ENCODE results near the gene ASTN2. TPM values are rescaled to one million over a fixed set of nuclear protein-coding genes. Genes with fewer than 3 reads are reported as not detected.
A peak's percentile ranks its signal among the peaks of the same experiment; 100 is the strongest.

ASTN2 gene
- total RNA-seq, 1 experiment from 2014 or later: 4.8 TPM

- Histone ChIP-seq H3K79me2 (ENCODE audit: insufficient read depth, low read length) (no peaks in the 10 kb centered on the region), H3K9me3 (ENCODE audit: control insufficient read depth in 1 of 2, insufficient read depth in 1 of 2, low read depth in 1 of 2, low read length in 2 of 2) (no peaks in the 10 kb centered on the region), H3K27ac (ENCODE audit: low read depth, low read length) (no peak overlapping the region), H3K27me3 (ENCODE audit: insufficient read depth, low read length) (no peaks in the 10 kb centered on the region), H3K4me2 (ENCODE audit: low read length) (no peak overlapping the region), H3K9me2 (ENCODE audit: insufficient read depth) (no peaks in the 10 kb centered on the region), H3K36me3 (ENCODE audit: control insufficient read depth in 1 of 2, insufficient read depth in 2 of 2, low read length in 2 of 2) (no peaks in the 10 kb centered on the region), H2AFZ (ENCODE audit: low read depth, low read length, poor library complexity, severe bottlenecking) (no peak overlapping the region), H3K4me3 (replicated peaks in 1 of 2; ENCODE audit: low read depth in 1 of 2, low read length in 2 of 2) (no peak overlapping the region), H4K20me1 (ENCODE audit: insufficient read depth) (no peaks in the 10 kb centered on the region), H3K4me1 (ENCODE audit: control insufficient read depth in 1 of 2, insufficient read depth in 2 of 2, low read length in 2 of 2) (peaks cover 7 to 29% of the 10 kb centered on the region in 2 experiments; a peak in 3 of 4 replicates), H3K9ac (ENCODE audit: low read length) (no peak overlapping the region)
- POLR2A ChIA-PET: no interaction called here
- DNase-seq (ENCODE audit: low read depth, low spot score) (peak; percentile 35), ATAC-seq (peak; percentile 83)
- RAD21 ChIA-PET (ENCODE audit: low non-redundant PET in 1 of 2, low total read pairs in 2 of 2, uncharacterized antibody in 2 of 2, unreplicated experiment in 2 of 2): no interaction called here
- no TSS peak for BruUV-seq (replicated peaks)
- CTCF ChIA-PET: interaction anchor here (0.6 to 1.6 kb wide), 5 partner anchors 9 to 902 kb away, joined by 3 to 4 read pairs (median 3); no protein-coding TSS in a partner anchor
- TF ChIP-seq CTCF (IDR thresholded peaks at IDR 0.05 in 2 of 3, conservative IDR thresholded peaks at IDR 0.05 in 1 of 3; ENCODE audit: borderline replicate concordance in 1 of 3, insufficient read depth in 1 of 3, low read depth in 2 of 3, low read length in 2 of 3) (peak; percentile 50 to 88 (median 86)), CBX3 (IDR thresholded peaks at IDR 0.05; ENCODE audit: low read depth) (no peak), SIN3A (IDR thresholded peaks at IDR 0.05; ENCODE audit: low read depth) (no peak), RAD21 (IDR thresholded peaks at IDR 0.05; ENCODE audit: low read depth) (peak; percentile 64), FOSL1 (IDR thresholded peaks at IDR 0.05; ENCODE audit: low read depth) (no peak), SRF (IDR thresholded peaks at IDR 0.05; ENCODE audit: low read depth) (peak; percentile 49; the same call in 1 of the 2 replicates), POLR2AphosphoS5 (IDR thresholded peaks at IDR 0.05; ENCODE audit: low read depth, low read length) (no peak), MAX (IDR thresholded peaks at IDR 0.05) (0 out of 2 replicates have a peak, but pooled peaks have one; percentile 32)
- intact Hi-C loops (cut with micrococcal nuclease): loop anchor here (2.0 to 5.0 kb wide), 5 partner anchors 78 to 903 kb away; partner anchors contain the start of gene PAPPA
Measured at GRCh38 chr9:116494815-116495634, 919.8 kb downstream of the ASTN2 start.
